HCT116 (cell line): ENCODE measurements around the gene METTL27. TPM values are rescaled to one million over a fixed set of nuclear protein-coding genes. Genes with fewer than 3 reads are reported as not detected.

Experiments used
- ATAC-seq: fragments of 200-7000 bp; cut with Tn5 transposase; 2 replicates; pipeline ENCODE4 v1.9.1; 2020; ENCODE audit warnings: mild to moderate bottlenecking, moderate library complexity
- BruUV-seq: library from RNA; stranded (reverse); fragments of 400-500 nt; replicated peaks from 2 replicates; lab custom pipeline; 2021; lab: Mats Ljungman, UMichigan
- CTCF ChIA-PET: fragments of 300-600 bp; sonication (Branson Sonifier 250); formaldehyde crosslinking; loops from one replicate; lab custom pipeline; 2021; ENCODE audit warnings: antibody characterized with exemption; lab: Charles Lee
- POLR2A ChIA-PET: fragments of 300-600, 350-600 bp; sonication (Branson Sonifier 250); formaldehyde crosslinking; loops from one replicate; lab custom pipeline; 2021; ENCODE audit warnings: antibody characterized with exemption; lab: Charles Lee
- RAD21 ChIA-PET, 2 experiments: fragments of 300-600 bp; sonication (Branson Sonifier 250); formaldehyde crosslinking; loops; one replicate each; lab custom pipeline; 2023; ENCODE audit warnings: low total read pairs in 2 of 2; ENCODE audit not compliant: uncharacterized antibody in 2 of 2, unreplicated experiment in 2 of 2, low non-redundant PET in 1 of 2; lab: Charles Lee
- DNase-seq: peaks from one replicate; pipeline ENCODE4 v3.0.0-alpha.2; 2010; ENCODE audit warnings: low read depth, low spot score
- H2AFZ ChIP-seq: fragments of 200-600 bp; shearing (Covaris generic), sonication (generic); 2 replicates; pipeline ENCODE4 v1.6.1; 2017; ENCODE audit warnings: low read depth, mixed run types, mixed read lengths, antibody characterized with exemption, low read length; ENCODE audit not compliant: poor library complexity, severe bottlenecking
- H3K27ac ChIP-seq: 2 replicates; pipeline ENCODE4 v1.5.1; 2012; ENCODE audit warnings: low read depth, low read length
- H3K27me3 ChIP-seq: fragments of 200-600 bp; sonication (generic); 2 replicates; pipeline ENCODE4 v1.6.1; 2016; ENCODE audit warnings: mixed run types, low read length, mixed read lengths; ENCODE audit not compliant: insufficient read depth
- H3K36me3 ChIP-seq, 2 experiments: fragments of 200-500 bp in 1 of 2; fragments of 200-600 bp in 1 of 2; sonication (Bioruptor generic) in 1 of 2; sonication (generic) in 1 of 2; 2 replicates each; pipeline versions ENCODE4 v1.5.1 to v1.6.1; 2014 to 2016; ENCODE audit warnings: low read length in 2 of 2, inconsistent platforms in 1 of 2, mixed read lengths in 1 of 2, mixed run types in 1 of 2; ENCODE audit not compliant: insufficient read depth in 2 of 2, control insufficient read depth in 1 of 2
- H3K4me1 ChIP-seq, 2 experiments: fragments of 200-600 bp in 1 of 2; sonication (generic) in 1 of 2; 2 replicates each; pipeline versions ENCODE4 v1.5.1 to v1.6.1; 2012 to 2017; ENCODE audit warnings: low read length in 2 of 2, inconsistent platforms in 1 of 2, mild to moderate bottlenecking in 1 of 2, mixed read lengths in 1 of 2, mixed run types in 1 of 2, moderate library complexity in 1 of 2; ENCODE audit not compliant: insufficient read depth in 2 of 2, control insufficient read depth in 1 of 2
- H3K4me2 ChIP-seq: fragments of 200-600 bp; sonication (generic); 2 replicates; pipeline ENCODE4 v1.6.1; 2017; ENCODE audit warnings: mixed run types, low read length, mixed read lengths
- H3K4me3 ChIP-seq, 2 experiments: fragments of 200-600 bp in 1 of 2; sonication (generic) in 1 of 2; replicated peaks in 1 of 2; 2 replicates each; pipeline ENCODE4 v1.5.1; 2011 to 2016; ENCODE audit warnings: low read length in 2 of 2, control low read depth in 1 of 2, low read depth in 1 of 2, mild to moderate bottlenecking in 1 of 2, mixed read lengths in 1 of 2, mixed run types in 1 of 2
- H3K79me2 ChIP-seq: fragments of 200-600 bp; sonication (generic); 2 replicates; pipeline ENCODE4 v1.6.1; 2017; ENCODE audit warnings: mild to moderate bottlenecking, mixed run types, low read length, moderate library complexity, mixed read lengths; ENCODE audit not compliant: insufficient read depth
- H3K9ac ChIP-seq: fragments of 200-600 bp; sonication (generic); 2 replicates; pipeline ENCODE4 v1.6.1; 2016; ENCODE audit warnings: low read length, mixed read lengths
- H3K9me2 ChIP-seq: fragments of 200-600 bp; sonication (generic), shearing (Covaris generic); 2 replicates; pipeline ENCODE4 v1.6.1; 2017; ENCODE audit warnings: mixed run types, mild to moderate bottlenecking, moderate library complexity; ENCODE audit not compliant: insufficient read depth
- H3K9me3 ChIP-seq, 2 experiments: fragments of 200-500 bp in 1 of 2; fragments of 200-600 bp in 1 of 2; sonication (Bioruptor generic) in 1 of 2; sonication (generic) in 1 of 2; 2 replicates each; pipeline ENCODE4 v1.6.1; 2014 to 2017; ENCODE audit warnings: low read length in 2 of 2, mixed read lengths in 2 of 2, inconsistent platforms in 1 of 2, low read depth in 1 of 2, mild to moderate bottlenecking in 1 of 2, mixed run types in 1 of 2, moderate library complexity in 1 of 2; ENCODE audit not compliant: control insufficient read depth in 1 of 2, insufficient read depth in 1 of 2
- H4K20me1 ChIP-seq: fragments of 200-600 bp; sonication (generic), shearing (Covaris generic); 2 replicates; pipeline ENCODE4 v1.6.1; 2017; ENCODE audit warnings: mixed run types, mild to moderate bottlenecking, moderate library complexity; ENCODE audit not compliant: insufficient read depth
- EZH2phosphoT487 ChIP-seq: fragments of 200-600 bp; IDR thresholded peaks from 2 replicates; pipeline ENCODE4 v1.6.1; 2018; ENCODE audit warnings: antibody characterized with exemption, borderline replicate concordance
- POLR2AphosphoS5 ChIP-seq: IDR thresholded peaks from 2 replicates; pipeline ENCODE4 v1.6.1; 2011; ENCODE audit warnings: mild to moderate bottlenecking, low read depth, low read length, moderate library complexity
- TCF7L2 ChIP-seq: IDR thresholded peaks from 2 replicates; pipeline ENCODE4 v1.7.0; 2011; ENCODE audit warnings: borderline replicate concordance, inconsistent platforms; ENCODE audit not compliant: insufficient read depth, insufficient read length; ENCODE audit errors: extremely low read depth
- intact Hi-C: fragments of 100-400 bp; cut with micrococcal nuclease; formaldehyde crosslinking; loops from 2 replicates; pipeline ENCODE4 v1.10.0; 2022
- total RNA-seq: library from RNA; stranded (reverse); gene quantifications from one replicate; pipeline ENCODE4 v1.2.1, GENCODE V29; 2021; ENCODE audit not compliant: unreplicated experiment

The METTL27 gene
- total RNA-seq, 1 experiment from 2014 or later: 30.4 TPM

DNA sequence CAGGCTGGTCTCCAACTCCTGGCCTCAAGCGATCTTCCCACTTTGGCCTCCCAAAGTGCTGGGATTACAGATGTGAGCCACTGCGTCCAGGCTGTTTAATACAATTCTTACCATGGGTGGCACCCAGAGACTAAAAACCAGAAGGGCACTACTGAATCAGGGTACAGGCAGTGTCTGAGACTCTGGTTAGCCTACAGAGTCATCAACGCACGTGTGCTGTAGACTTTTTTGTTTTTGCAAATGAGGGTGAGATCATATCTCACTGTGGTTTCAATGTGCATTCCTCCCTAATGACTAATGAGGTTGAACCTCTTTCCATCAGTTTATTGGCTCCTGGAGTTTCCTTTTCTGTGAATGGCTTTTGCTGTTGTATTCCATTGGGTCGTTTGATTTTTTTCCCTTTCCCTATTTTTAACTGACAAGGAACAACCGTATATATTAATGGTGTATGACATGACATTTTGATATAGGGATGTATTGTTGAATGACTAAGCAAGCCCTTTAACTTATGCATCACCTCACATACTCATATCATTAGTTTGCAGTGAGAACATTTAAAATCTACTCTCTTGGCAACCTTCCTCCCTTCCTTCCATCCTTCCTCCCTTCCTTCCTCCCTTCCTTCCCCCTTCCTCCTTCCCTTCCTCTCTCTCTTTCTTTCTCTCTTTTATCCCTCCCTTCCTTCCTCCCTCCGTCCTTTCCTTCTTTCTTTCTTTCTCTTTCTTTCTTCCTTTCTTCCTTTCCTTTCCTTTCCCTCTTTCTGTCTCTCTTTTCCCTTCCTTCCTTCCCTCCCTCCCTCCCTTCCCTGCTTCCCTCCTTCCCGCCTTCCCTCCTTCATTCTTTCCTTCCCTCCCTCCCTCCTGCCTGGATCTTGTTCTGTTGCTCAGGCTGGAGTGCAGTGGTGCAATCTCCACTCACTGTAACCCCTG lies 9.4 kb upstream of the METTL27 start:
- no peaks in the 10 kb centered on the region for H3K36me3 ChIP-seq
- intact Hi-C loops: loop anchor here (1.0 to 10.0 kb wide), 2 partner anchors 19 to 227 kb away; partner anchors contain the start of gene MLXIPL
- ChIA-PET RAD21 (interaction anchor here in 1 of 2 experiments (1.1 to 2.1 kb wide), 2 partner anchors 10 to 52 kb away, joined by 4 to 7 read pairs; partner anchors contain the start of gene METTL27), CTCF (interaction anchor here (0.7 to 1.7 kb wide), 5 partner anchors 9 to 117 kb away, joined by 3 to 18 read pairs (median 5); partner anchors contain the start of genes ABHD11 and METTL27), POLR2A (interaction anchor here (0.8 to 2.7 kb wide), 9 partner anchors 9 to 113 kb away, joined by 3 to 50 read pairs (median 5); partner anchors contain the start of genes ABHD11, CLDN4 and METTL27)
- H3K4me1 ChIP-seq: peaks cover 43 to 72% of the 10 kb centered on the region in 2 experiments
- H4K20me1 ChIP-seq: no peaks in the 10 kb centered on the region
- H3K27me3 ChIP-seq: no peaks in the 10 kb centered on the region
- no peaks in the 10 kb centered on the region for H3K79me2 ChIP-seq
- peak; percentile 66 for ATAC-seq
- BruUV-seq: no TSS peak
- peak overlapping the region; percentile 94 for H3K27ac ChIP-seq
- H3K4me3 ChIP-seq: peak overlapping the region in 1 of 2 experiments; percentile 16; a peak in 1 of 4 replicates
- peak; percentile 92 for DNase-seq
- no peaks in the 10 kb centered on the region for H3K9me2 ChIP-seq
- H3K9ac ChIP-seq: peak overlapping the region; percentile 61
- no peaks in the 10 kb centered on the region for H3K9me3 ChIP-seq
- H2AFZ ChIP-seq: no peak overlapping the region
- peak; percentile 51 for TF ChIP-seq TCF7L2
- no peak for TF ChIP-seq EZH2phosphoT487
- TF ChIP-seq POLR2AphosphoS5: peak; percentile 58
- peak overlapping the region; percentile 56 for H3K4me2 ChIP-seq

DNA sequence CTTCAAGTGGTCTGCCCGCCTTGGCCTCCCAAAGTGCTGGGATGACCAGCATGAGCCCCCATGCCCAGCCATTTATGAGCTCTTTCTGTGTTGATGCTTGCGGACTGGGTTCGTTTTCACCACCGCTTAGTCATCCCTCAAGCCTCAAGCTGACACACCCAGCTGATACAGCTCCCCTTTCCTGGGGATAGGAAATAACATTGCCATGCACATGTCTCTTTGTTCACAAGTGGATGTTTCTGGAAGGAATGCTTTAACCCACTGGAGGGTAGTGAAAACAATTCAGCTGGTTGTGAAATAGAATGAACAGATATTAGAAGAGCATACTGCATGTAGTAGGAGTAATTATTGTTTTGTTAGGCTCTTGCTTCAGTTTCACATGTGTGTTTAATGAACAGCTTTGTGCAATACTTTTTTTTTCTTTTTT lies 8.5 kb upstream of the METTL27 start:
- H3K4me1 ChIP-seq: peaks cover 43 to 68% of the 10 kb centered on the region in 2 experiments
- ATAC-seq (peak; percentile 60), DNase-seq (peak; percentile 81)
- intact Hi-C loops: loop anchor here (1.0 to 10.0 kb wide), 2 partner anchors 18 to 226 kb away; partner anchors contain the start of gene MLXIPL
- H3K79me2 ChIP-seq: no peaks in the 10 kb centered on the region
- peak overlapping the region; percentile 94 for H3K27ac ChIP-seq
- no peaks in the 10 kb centered on the region for H3K9me3 ChIP-seq
- ChIA-PET POLR2A (interaction anchor here (0.8 to 2.7 kb wide), 10 partner anchors 9 to 238 kb away, joined by 3 to 50 read pairs (median 4); partner anchors contain the start of genes ABHD11, CLDN4 and METTL27), CTCF (interaction anchor here (0.7 to 1.7 kb wide), 7 partner anchors 9 to 244 kb away, joined by 3 to 18 read pairs (median 5); partner anchors contain the start of genes ABHD11 and METTL27), RAD21 (interaction anchor here in 1 of 2 experiments (0.8 to 2.1 kb wide), 5 partner anchors 9 to 110 kb away, joined by 3 to 7 read pairs (median 3); partner anchors contain the start of gene METTL27)
- peak overlapping the region; percentile 56 for H3K4me2 ChIP-seq
- no peaks in the 10 kb centered on the region for H3K9me2 ChIP-seq
- TF ChIP-seq EZH2phosphoT487 (no peak), POLR2AphosphoS5 (peak; percentile 39; the same call in 1 of the 2 replicates)
- H4K20me1 ChIP-seq: no peaks in the 10 kb centered on the region
- H3K27me3 ChIP-seq: no peaks in the 10 kb centered on the region
- no peak overlapping the region for H2AFZ ChIP-seq
- peak overlapping the region in 1 of 2 experiments; percentile 1; a peak in 1 of 4 replicates for H3K4me3 ChIP-seq
- no peaks in the 10 kb centered on the region for H3K36me3 ChIP-seq
- BruUV-seq: TSS peak; percentile 85
- peak overlapping the region; percentile 61 for H3K9ac ChIP-seq
